WTC11 (cell line): ENCODE results near the gene COLEC12. TPM values are rescaled to one million over a fixed set of nuclear protein-coding genes. Genes with fewer than 3 reads are reported as not detected.

Experiments
- ATAC-seq: fragments of 200-7000 bp; cut with Tn5 transposase; 2 replicates; pipeline ENCODE4 v1.10.0; 2021; ENCODE audit warnings: mild to moderate bottlenecking, moderate library complexity
- CTCF ChIA-PET: fragments of 300-600 bp; sonication (Branson Sonifier 250); formaldehyde crosslinking; loops from one replicate; lab custom pipeline; 2021; ENCODE audit warnings: antibody characterized with exemption; lab: Charles Lee
- POLR2A ChIA-PET: fragments of 350-600 bp; sonication (Branson Sonifier 250); formaldehyde crosslinking; loops from one replicate; lab custom pipeline; 2021; ENCODE audit warnings: antibody characterized with exemption; lab: Charles Lee
- DNase-seq: peaks from one replicate; pipeline ENCODE4 v3.0.0; 2021; ENCODE audit warnings: low spot score
- H3K27ac Mint-ChIP-seq: 2 replicates; pipeline ENCODE4 v1.8.0; 2021; ENCODE audit warnings: mixed read lengths
- H3K27me3 Mint-ChIP-seq: 2 replicates; pipeline ENCODE4 v1.8.0; 2021; ENCODE audit warnings: low read depth, mild to moderate bottlenecking, moderate library complexity, mixed read lengths
- H3K36me3 Mint-ChIP-seq: 2 replicates; pipeline ENCODE4 v1.8.0; 2021; ENCODE audit warnings: mixed read lengths
- H3K4me1 Mint-ChIP-seq: 2 replicates; pipeline ENCODE4 v1.8.0; 2022; ENCODE audit warnings: mixed read lengths
- H3K4me3 Mint-ChIP-seq: 2 replicates; pipeline ENCODE4 v1.8.0; 2021; ENCODE audit warnings: mild to moderate bottlenecking, moderate library complexity, mixed read lengths
- H3K9me3 Mint-ChIP-seq: 2 replicates; pipeline ENCODE4 v1.8.0; 2021; ENCODE audit warnings: mixed read lengths
- CBFB ChIP-seq: sonication (generic); formaldehyde crosslinking; IDR thresholded peaks from 2 replicates; pipeline ENCODE4 v1.8.1; 2022; ENCODE audit warnings: mild to moderate bottlenecking, low read depth, missing genetic modification reagents
- ETV6 ChIP-seq: sonication (generic); formaldehyde crosslinking; IDR thresholded peaks from 2 replicates; pipeline ENCODE4 v1.8.1; 2022; ENCODE audit warnings: mild to moderate bottlenecking, missing genetic modification reagents
- FOXK1 ChIP-seq: sonication (generic); formaldehyde crosslinking; IDR thresholded peaks from 2 replicates; pipeline ENCODE4 v1.8.0; 2022; ENCODE audit warnings: mild to moderate bottlenecking, moderate library complexity, missing genetic modification reagents
- GABPB1 ChIP-seq: sonication (generic); formaldehyde crosslinking; IDR thresholded peaks from 2 replicates; pipeline ENCODE4 v1.8.1; 2023; ENCODE audit warnings: mild to moderate bottlenecking, missing genetic modification reagents
- GRHL2 ChIP-seq: fragments of 250-450 bp; sonication (Bioruptor Pico); IDR thresholded peaks from 2 replicates; pipeline ENCODE4 v1.8.0; 2022; ENCODE audit warnings: mild to moderate bottlenecking, moderate library complexity; ENCODE audit not compliant: insufficient replicate concordance, severe bottlenecking
- JUN ChIP-seq: sonication (generic); formaldehyde crosslinking; IDR thresholded peaks from 2 replicates; pipeline ENCODE4 v1.8.0; 2023; ENCODE audit warnings: mild to moderate bottlenecking, missing genetic modification reagents
- MYBL2 ChIP-seq: sonication (generic); formaldehyde crosslinking; IDR thresholded peaks from 2 replicates; pipeline ENCODE4 v1.8.1; 2023; ENCODE audit warnings: mild to moderate bottlenecking, moderate library complexity, missing genetic modification reagents
- OVOL2 ChIP-seq: fragments of 250-450 bp; sonication (Bioruptor Pico); IDR thresholded peaks from 2 replicates; pipeline ENCODE4 v1.9.0; 2021; ENCODE audit warnings: mild to moderate bottlenecking, borderline replicate concordance
- RORB ChIP-seq: fragments of 250-450 bp; sonication (Bioruptor Pico); IDR thresholded peaks from 2 replicates; pipeline ENCODE4 v1.9.0; 2021; ENCODE audit warnings: mild to moderate bottlenecking
- TCF7 ChIP-seq: sonication (generic); formaldehyde crosslinking; IDR thresholded peaks from 2 replicates; pipeline ENCODE4 v1.8.0; 2022; ENCODE audit warnings: mild to moderate bottlenecking, low read depth, missing genetic modification reagents, moderate library complexity
- TP53 ChIP-seq: sonication (generic); formaldehyde crosslinking; IDR thresholded peaks from 2 replicates; pipeline ENCODE4 v1.8.1; 2023; ENCODE audit warnings: mild to moderate bottlenecking, missing genetic modification reagents
- total RNA-seq: library from RNA; stranded (reverse); gene quantifications from 3 replicates; pipeline ENCODE4 v1.2.3, GENCODE V29; 2021
- TF ChIP-seq, protein P1 (sequence below): fragments of 250-450 bp; sonication (Bioruptor Pico); IDR thresholded peaks from 2 replicates; pipeline ENCODE4 v1.9.0; 2021; ENCODE audit warnings: mild to moderate bottlenecking
- TF ChIP-seq, protein P2 (sequence below): sonication (generic); formaldehyde crosslinking; IDR thresholded peaks from 2 replicates; pipeline ENCODE4 v1.8.1; 2022; ENCODE audit warnings: mild to moderate bottlenecking, moderate library complexity, missing genetic modification reagents
- TF ChIP-seq, protein P3 (sequence below): sonication (generic); formaldehyde crosslinking; IDR thresholded peaks from 2 replicates; pipeline ENCODE4 v1.8.1; 2023; ENCODE audit warnings: mild to moderate bottlenecking, moderate library complexity, missing genetic modification reagents
- TF ChIP-seq, protein P4 (sequence below): sonication (generic); formaldehyde crosslinking; IDR thresholded peaks from 2 replicates; pipeline ENCODE4 v1.8.1; 2022; ENCODE audit warnings: missing genetic modification reagents, borderline replicate concordance
- TF ChIP-seq, protein P5 (sequence below): sonication (generic); formaldehyde crosslinking; IDR thresholded peaks from 2 replicates; pipeline ENCODE4 v1.8.1; 2022; ENCODE audit warnings: low read depth, missing genetic modification reagents, borderline replicate concordance
- TF ChIP-seq, protein P6 (sequence below): sonication (generic); formaldehyde crosslinking; IDR thresholded peaks from 2 replicates; pipeline ENCODE4 v1.8.0; 2022; ENCODE audit warnings: mild to moderate bottlenecking, missing genetic modification reagents
- TF ChIP-seq, protein P7 (sequence below): sonication (generic); formaldehyde crosslinking; IDR thresholded peaks from 2 replicates; pipeline ENCODE4 v1.8.0; 2023; ENCODE audit warnings: missing genetic modification reagents, mild to moderate bottlenecking, borderline replicate concordance
- TF ChIP-seq, protein P8 (sequence below): fragments of 250-450 bp; sonication (Bioruptor Pico); IDR thresholded peaks from 2 replicates; pipeline ENCODE4 v1.9.0; 2021; ENCODE audit warnings: moderate library complexity, mild to moderate bottlenecking, inconsistent platforms, borderline replicate concordance

COLEC12 gene
- total RNA-seq, 1 experiment from 2014 or later, result 0.48 TPM

DNA sequence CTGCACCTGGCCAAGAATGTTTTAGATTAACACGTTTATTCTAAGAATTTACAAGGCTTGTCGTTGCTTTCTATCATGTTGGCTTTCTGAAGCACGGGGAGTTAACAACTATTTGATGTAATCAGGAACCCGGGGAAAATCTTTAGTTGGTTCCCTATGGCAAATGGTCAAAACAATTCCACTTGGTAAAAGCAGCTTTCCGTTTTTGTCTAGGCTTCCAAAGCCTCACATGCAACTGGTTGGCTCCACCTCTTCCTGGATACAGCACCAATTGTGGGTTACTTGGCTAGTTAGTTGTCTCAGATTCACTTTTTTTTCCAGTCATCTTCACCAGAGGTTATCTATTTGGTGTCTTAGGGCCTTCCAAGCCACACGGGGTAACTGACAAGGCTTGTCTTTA is 2.8 kb downstream of the COLEC12 start (continued):
- TF ChIP-seq, protein P1, sequence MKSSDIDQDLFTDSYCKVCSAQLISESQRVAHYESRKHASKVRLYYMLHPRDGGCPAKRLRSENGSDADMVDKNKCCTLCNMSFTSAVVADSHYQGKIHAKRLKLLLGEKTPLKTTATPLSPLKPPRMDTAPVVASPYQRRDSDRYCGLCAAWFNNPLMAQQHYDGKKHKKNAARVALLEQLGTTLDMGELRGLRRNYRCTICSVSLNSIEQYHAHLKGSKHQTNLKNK (CRISPR knock-in tag), result no peak
- TF ChIP-seq, protein P2, sequence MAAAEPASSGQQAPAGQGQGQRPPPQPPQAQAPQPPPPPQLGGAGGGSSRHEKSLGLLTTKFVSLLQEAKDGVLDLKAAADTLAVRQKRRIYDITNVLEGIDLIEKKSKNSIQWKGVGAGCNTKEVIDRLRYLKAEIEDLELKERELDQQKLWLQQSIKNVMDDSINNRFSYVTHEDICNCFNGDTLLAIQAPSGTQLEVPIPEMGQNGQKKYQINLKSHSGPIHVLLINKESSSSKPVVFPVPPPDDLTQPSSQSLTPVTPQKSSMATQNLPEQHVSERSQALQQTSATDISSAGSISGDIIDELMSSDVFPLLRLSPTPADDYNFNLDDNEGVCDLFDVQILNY (CRISPR knock-in tag), result no peak
- TF ChIP-seq, all 79 proteins: peak for 0

DNA sequence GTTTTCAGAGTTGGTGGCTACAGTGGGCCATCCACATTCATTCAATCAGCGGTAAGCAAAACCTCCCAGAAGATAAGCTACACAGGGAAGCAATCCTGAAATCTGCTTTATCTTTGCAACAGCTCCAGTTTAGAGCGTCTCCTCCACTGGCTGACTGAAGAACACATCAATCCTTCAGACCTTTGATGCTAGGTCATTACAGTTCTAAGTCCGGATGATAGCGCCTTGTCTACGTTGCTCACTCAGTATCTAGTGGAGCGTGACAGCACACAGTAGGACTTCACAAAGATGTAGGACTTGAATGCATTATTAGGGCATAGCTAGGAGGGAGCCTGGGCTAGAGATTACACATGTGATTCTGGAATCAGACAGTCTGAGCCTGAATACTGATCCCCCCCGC is 5.0 kb downstream of the COLEC12 start:
- Mint-ChIP-seq H3K27ac (no peak overlapping the region), H3K9me3 (no peaks in the 10 kb centered on the region), H3K4me1 (peaks cover 23% of the 10 kb centered on the region), H3K4me3 (no peak overlapping the region), H3K36me3 (no peaks in the 10 kb centered on the region)
- ATAC-seq, result no peak
- ChIA-PET POLR2A (no interaction called here), CTCF (interaction anchor here (1.0 kb wide), 1 partner anchor 101 kb away, joined by 3 read pairs; the partner anchor contains the start of gene CLUL1)
- TF ChIP-seq MYBL2 (CRISPR knock-in tag) (no peak), TCF7 (CRISPR knock-in tag) (no peak), ETV6 (CRISPR knock-in tag) (no peak), CBFB (CRISPR knock-in tag) (no peak), GABPB1 (CRISPR knock-in tag) (no peak), FOXK1 (no peak)
- TF ChIP-seq, protein P3, sequence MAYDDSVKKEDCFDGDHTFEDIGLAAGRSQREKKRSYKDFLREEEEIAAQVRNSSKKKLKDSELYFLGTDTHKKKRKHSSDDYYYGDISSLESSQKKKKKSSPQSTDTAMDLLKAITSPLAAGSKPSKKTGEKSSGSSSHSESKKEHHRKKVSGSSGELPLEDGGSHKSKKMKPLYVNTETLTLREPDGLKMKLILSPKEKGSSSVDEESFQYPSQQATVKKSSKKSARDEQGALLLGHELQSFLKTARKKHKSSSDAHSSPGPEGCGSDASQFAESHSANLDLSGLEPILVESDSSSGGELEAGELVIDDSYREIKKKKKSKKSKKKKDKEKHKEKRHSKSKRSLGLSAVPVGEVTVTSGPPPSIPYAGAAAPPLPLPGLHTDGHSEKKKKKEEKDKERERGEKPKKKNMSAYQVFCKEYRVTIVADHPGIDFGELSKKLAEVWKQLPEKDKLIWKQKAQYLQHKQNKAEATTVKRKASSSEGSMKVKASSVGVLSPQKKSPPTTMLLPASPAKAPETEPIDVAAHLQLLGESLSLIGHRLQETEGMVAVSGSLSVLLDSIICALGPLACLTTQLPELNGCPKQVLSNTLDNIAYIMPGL (CRISPR knock-in tag), result no peak
- TF ChIP-seq, all 79 proteins: peak for 0
- H3K27me3 Mint-ChIP-seq, result peaks cover 32% of the 10 kb centered on the region
- no peak for DNase-seq

DNA sequence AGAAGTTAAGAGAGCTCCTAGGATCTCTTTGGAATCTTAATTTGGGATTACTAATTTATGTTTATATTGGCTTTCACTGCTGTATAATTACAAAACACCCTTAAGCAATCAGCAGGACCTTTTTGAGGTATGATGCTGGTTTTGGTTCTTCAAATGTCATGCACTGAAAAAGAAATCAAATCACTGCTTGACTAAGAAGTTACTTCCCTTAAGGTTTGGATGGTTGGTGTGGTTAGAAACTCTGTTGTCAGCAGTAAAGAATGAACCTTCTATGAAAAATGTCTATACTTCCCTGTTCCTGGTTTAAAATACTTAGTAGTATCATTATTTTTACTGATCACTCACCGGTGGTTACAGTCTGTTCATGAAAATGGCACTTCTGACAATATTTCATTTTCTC is 5.5 kb downstream of the COLEC12 start:
- TF ChIP-seq, protein P4, sequence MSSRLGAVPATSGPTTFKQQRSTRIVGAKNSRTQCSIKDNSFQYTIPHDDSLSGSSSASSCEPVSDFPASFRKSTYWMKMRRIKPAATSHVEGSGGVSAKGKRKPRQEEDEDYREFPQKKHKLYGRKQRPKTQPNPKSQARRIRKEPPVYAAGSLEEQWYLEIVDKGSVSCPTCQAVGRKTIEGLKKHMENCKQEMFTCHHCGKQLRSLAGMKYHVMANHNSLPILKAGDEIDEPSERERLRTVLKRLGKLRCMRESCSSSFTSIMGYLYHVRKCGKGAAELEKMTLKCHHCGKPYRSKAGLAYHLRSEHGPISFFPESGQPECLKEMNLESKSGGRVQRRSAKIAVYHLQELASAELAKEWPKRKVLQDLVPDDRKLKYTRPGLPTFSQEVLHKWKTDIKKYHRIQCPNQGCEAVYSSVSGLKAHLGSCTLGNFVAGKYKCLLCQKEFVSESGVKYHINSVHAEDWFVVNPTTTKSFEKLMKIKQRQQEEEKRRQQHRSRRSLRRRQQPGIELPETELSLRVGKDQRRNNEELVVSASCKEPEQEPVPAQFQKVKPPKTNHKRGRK (CRISPR knock-in tag), result no peak
- TF ChIP-seq, protein P5, sequence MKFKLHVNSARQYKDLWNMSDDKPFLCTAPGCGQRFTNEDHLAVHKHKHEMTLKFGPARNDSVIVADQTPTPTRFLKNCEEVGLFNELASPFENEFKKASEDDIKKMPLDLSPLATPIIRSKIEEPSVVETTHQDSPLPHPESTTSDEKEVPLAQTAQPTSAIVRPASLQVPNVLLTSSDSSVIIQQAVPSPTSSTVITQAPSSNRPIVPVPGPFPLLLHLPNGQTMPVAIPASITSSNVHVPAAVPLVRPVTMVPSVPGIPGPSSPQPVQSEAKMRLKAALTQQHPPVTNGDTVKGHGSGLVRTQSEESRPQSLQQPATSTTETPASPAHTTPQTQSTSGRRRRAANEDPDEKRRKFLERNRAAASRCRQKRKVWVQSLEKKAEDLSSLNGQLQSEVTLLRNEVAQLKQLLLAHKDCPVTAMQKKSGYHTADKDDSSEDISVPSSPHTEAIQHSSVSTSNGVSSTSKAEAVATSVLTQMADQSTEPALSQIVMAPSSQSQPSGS (CRISPR knock-in tag), result no peak
- no peak for TF ChIP-seq GRHL2 (CRISPR knock-in tag)
- TF ChIP-seq RORB (CRISPR knock-in tag), result no peak
- TF ChIP-seq, protein P6, sequence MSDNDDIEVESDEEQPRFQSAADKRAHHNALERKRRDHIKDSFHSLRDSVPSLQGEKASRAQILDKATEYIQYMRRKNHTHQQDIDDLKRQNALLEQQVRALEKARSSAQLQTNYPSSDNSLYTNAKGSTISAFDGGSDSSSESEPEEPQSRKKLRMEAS (CRISPR knock-in tag), result no peak
- no peak for TF ChIP-seq TP53 (CRISPR knock-in tag)
- no peak for TF ChIP-seq OVOL2 (CRISPR knock-in tag)
- TF ChIP-seq GABPB1 (CRISPR knock-in tag), result no peak
- TF ChIP-seq, protein P7, sequence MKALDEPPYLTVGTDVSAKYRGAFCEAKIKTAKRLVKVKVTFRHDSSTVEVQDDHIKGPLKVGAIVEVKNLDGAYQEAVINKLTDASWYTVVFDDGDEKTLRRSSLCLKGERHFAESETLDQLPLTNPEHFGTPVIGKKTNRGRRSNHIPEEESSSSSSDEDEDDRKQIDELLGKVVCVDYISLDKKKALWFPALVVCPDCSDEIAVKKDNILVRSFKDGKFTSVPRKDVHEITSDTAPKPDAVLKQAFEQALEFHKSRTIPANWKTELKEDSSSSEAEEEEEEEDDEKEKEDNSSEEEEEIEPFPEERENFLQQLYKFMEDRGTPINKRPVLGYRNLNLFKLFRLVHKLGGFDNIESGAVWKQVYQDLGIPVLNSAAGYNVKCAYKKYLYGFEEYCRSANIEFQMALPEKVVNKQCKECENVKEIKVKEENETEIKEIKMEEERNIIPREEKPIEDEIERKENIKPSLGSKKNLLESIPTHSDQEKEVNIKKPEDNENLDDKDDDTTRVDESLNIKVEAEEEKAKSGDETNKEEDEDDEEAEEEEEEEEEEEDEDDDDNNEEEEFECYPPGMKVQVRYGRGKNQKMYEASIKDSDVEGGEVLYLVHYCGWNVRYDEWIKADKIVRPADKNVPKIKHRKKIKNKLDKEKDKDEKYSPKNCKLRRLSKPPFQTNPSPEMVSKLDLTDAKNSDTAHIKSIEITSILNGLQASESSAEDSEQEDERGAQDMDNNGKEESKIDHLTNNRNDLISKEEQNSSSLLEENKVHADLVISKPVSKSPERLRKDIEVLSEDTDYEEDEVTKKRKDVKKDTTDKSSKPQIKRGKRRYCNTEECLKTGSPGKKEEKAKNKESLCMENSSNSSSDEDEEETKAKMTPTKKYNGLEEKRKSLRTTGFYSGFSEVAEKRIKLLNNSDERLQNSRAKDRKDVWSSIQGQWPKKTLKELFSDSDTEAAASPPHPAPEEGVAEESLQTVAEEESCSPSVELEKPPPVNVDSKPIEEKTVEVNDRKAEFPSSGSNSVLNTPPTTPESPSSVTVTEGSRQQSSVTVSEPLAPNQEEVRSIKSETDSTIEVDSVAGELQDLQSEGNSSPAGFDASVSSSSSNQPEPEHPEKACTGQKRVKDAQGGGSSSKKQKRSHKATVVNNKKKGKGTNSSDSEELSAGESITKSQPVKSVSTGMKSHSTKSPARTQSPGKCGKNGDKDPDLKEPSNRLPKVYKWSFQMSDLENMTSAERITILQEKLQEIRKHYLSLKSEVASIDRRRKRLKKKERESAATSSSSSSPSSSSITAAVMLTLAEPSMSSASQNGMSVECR, result no peak
- TF ChIP-seq, protein P1 (CRISPR knock-in tag), result no peak
- TF ChIP-seq, protein P8, sequence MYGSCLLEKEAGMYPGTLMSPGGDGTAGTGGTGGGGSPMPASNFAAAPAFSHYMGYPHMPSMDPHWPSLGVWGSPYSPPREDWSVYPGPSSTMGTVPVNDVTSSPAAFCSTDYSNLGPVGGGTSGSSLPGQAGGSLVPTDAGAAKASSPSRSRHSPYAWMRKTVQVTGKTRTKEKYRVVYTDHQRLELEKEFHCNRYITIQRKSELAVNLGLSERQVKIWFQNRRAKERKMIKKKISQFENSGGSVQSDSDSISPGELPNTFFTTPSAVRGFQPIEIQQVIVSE (CRISPR knock-in tag), result no peak
- TF ChIP-seq JUN (CRISPR knock-in tag), result no peak
- CTCF ChIA-PET, result no interaction called here
- peaks cover 23% of the 10 kb centered on the region for H3K4me1 Mint-ChIP-seq
- no peaks in the 10 kb centered on the region for H3K9me3 Mint-ChIP-seq
- peaks cover 30% of the 10 kb centered on the region for H3K27me3 Mint-ChIP-seq
- POLR2A ChIA-PET, result no interaction called here
- H3K36me3 Mint-ChIP-seq, result no peaks in the 10 kb centered on the region
- DNase-seq (no peak), ATAC-seq (no peak)
- H3K4me3 Mint-ChIP-seq, result no peak overlapping the region
- no peak overlapping the region for H3K27ac Mint-ChIP-seq
